ENCODE results near the gene PCDHGB1.
"Not testable (repeated sequence)": the region's sequence is repeated elsewhere in the genome, so short reads cannot be mapped to it uniquely, and the experiment has no call there.

The PCDHGB1 gene

DNA sequence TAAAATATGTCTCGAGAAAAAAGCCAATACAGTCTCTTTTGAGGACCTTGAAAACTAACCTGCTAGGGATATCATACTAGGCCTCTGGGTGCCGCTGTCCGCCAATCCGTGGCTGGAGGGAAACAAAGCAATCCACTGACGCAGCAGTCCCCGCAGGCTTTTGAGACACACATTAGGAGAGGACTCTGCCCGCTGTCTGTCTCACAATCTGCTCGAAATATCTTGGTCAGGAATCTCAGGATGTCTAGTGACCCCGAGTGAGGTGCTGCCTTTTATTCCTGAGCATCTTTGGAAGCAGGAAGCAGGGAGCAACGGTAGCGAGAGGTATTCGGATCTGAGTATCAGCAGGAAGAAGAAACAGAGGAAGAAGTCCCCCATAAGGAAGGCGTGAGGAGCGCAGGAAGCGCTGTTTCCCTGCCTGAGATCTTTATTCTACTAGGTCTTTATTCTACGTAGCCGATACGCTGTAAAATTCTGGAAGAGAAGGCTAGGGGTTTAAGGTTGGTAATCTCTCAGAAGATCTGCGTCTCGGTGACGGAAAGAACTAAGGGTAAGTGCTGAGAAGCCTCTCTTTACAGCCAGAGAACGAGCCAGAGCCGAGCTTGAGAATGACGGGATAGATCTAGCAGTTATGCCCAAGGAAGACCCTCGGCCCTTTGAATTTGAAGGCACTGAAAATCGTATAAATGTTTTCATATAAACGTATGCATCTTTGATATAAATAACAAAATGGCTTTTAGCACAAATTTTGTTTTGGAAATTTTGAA lies 23.6 kb upstream of the PCDHGB1 start:
- Histone ChIP-seq H3K27ac (ENCODE audit: low read depth in 2 of 2, low read length in 2 of 2) (no peak overlapping the region), H3K9me3 (ENCODE audit: control insufficient read depth in 2 of 2, low read length in 2 of 2) (peaks cover 17% of the 10 kb centered on the region in 2 donors), H3K36me3 (ENCODE audit: control insufficient read depth in 2 of 2, insufficient read depth in 2 of 2, low read length in 2 of 2) (no peaks in the 10 kb centered on the region), H3K4me1 (ENCODE audit: control insufficient read depth in 2 of 2, insufficient read depth in 2 of 2, low read length in 2 of 2) (no peaks in the 10 kb centered on the region), H3K9ac (ENCODE audit: low read depth in 1 of 2, low read length in 2 of 2) (peak overlapping the region; percentile 36 to 48), H3K27me3 (ENCODE audit: control insufficient read depth in 2 of 2, insufficient read depth in 2 of 2, low read length in 2 of 2) (no peaks in the 10 kb centered on the region), H3K4me3 (ENCODE audit: low read length in 2 of 2) (peak overlapping the region; percentile 67 to 72)

DNA sequence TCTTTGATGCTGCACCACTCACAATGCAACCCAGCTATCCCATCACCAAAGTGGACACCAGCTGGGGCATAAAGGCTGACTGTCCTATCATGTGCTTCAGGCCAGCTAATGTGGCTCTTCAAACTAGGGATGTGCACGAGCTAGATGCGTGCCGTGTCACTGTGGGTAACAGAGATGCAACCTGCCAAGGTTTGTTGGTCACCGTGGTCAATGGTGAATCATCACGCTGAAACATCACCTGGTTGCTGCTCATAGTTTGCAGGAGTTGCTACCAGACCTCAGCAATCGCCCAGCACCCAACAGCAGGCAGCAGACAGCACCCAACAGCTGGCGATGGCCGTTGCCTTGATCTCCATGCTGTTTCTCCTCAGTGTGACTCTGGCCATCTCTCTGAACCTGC lies 21.7 kb upstream of the PCDHGB1 start:
- Histone ChIP-seq H3K27ac (ENCODE audit: low read depth in 2 of 2, low read length in 2 of 2) (no peak overlapping the region), H3K9ac (ENCODE audit: low read depth in 1 of 2, low read length in 2 of 2) (no peak overlapping the region), H3K4me3 (ENCODE audit: low read length in 2 of 2) (no peak overlapping the region), H3K9me3 (ENCODE audit: control insufficient read depth in 2 of 2, low read length in 2 of 2) (peaks cover 10 to 20% of the 10 kb centered on the region in 2 donors), H3K4me1 (ENCODE audit: control insufficient read depth in 2 of 2, insufficient read depth in 2 of 2, low read length in 2 of 2) (no peaks in the 10 kb centered on the region), H3K36me3 (ENCODE audit: control insufficient read depth in 2 of 2, insufficient read depth in 2 of 2, low read length in 2 of 2) (no peaks in the 10 kb centered on the region), H3K27me3 (ENCODE audit: control insufficient read depth in 2 of 2, insufficient read depth in 2 of 2, low read length in 2 of 2) (no peaks in the 10 kb centered on the region)

DNA sequence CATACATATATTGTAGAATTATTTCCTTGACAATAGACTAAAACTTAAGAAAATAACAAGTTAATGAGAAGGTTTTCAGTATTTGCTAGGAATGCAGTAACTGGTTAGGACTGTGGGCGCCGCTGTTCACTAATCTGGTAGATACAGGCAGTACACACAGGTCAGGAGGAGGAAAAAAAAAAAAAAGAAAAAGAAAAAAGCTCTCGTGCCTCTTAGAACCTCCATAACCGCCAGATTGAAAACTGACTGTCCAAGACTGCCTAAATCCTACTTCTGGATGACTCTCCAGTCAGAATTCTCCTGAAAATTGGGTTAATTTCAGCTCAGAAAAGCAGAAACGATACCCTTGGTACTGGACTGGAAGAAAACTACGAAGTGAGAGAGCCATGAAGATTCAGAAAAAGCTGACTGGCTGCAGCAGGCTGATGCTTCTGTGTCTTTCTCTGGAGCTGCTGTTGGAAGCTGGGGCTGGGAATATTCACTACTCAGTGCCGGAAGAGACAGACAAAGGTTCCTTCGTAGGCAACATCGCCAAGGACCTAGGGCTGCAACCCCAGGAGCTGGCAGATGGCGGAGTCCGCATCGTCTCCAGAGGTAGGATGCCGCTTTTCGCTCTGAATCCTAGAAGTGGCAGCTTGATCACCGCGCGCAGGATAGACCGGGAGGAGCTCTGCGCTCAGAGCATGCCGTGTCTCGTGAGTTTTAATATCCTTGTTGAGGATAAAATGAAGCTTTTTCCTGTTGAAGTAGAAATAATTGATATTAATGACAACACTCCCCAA lies 19.4 kb upstream of the PCDHGB1 start, which contains the start of gene PCDHGA1:
PCDHGA1 (plus strand) TSS at position 216 of the 782 bp plus-strand sequence.
- no peaks in the 10 kb centered on the region for H3K4me1 ChIP-seq (ENCODE audit: control insufficient read depth in 2 of 2, insufficient read depth in 2 of 2, low read length in 2 of 2)
- no peaks in the 10 kb centered on the region for H3K27me3 ChIP-seq (ENCODE audit: control insufficient read depth in 2 of 2, insufficient read depth in 2 of 2, low read length in 2 of 2)
- H3K9ac ChIP-seq (ENCODE audit: low read depth in 1 of 2, low read length in 2 of 2), result no peak within 1 kb of the TSS
- H3K9me3 ChIP-seq (ENCODE audit: control insufficient read depth in 2 of 2, low read length in 2 of 2), result peaks cover 10 to 20% of the 10 kb centered on the region in 2 donors
- H3K27ac ChIP-seq (ENCODE audit: low read depth in 2 of 2, low read length in 2 of 2), result no peak within 1 kb of the TSS
- H3K36me3 ChIP-seq (ENCODE audit: control insufficient read depth in 2 of 2, insufficient read depth in 2 of 2, low read length in 2 of 2), result no peaks in the 10 kb centered on the region
- peak within 1 kb of the TSS in 1 of 2 donors; percentile 46 for H3K4me3 ChIP-seq (ENCODE audit: low read length in 2 of 2)

DNA sequence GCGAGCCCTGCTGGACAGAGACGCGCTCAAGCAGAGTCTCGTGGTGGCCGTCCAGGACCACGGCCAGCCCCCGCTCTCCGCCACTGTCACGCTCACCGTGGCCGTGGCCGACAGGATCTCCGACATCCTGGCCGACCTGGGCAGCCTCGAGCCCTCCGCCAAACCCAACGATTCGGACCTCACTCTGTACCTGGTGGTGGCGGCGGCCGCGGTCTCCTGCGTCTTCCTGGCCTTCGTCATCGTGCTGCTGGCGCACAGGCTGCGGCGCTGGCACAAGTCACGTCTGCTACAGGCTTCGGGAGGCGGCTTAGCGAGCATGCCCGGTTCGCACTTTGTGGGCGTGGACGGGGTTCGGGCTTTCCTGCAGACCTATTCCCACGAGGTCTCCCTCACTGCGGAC lies 17.3 kb upstream of the PCDHGB1 start:
- H3K4me3 ChIP-seq (ENCODE audit: low read length in 2 of 2); H3K4me1 ChIP-seq (ENCODE audit: control insufficient read depth in 2 of 2, insufficient read depth in 2 of 2, low read length in 2 of 2); H3K27ac ChIP-seq (ENCODE audit: low read depth in 2 of 2, low read length in 2 of 2); H3K9ac ChIP-seq (ENCODE audit: low read depth in 1 of 2, low read length in 2 of 2); H3K36me3 ChIP-seq (ENCODE audit: control insufficient read depth in 2 of 2, insufficient read depth in 2 of 2, low read length in 2 of 2); H3K27me3 ChIP-seq (ENCODE audit: control insufficient read depth in 2 of 2, insufficient read depth in 2 of 2, low read length in 2 of 2): not testable (repeated sequence)
- H3K9me3 ChIP-seq (ENCODE audit: control insufficient read depth in 2 of 2, low read length in 2 of 2), result peaks cover 10 to 20% of the 10 kb centered on the region in 2 donors

DNA sequence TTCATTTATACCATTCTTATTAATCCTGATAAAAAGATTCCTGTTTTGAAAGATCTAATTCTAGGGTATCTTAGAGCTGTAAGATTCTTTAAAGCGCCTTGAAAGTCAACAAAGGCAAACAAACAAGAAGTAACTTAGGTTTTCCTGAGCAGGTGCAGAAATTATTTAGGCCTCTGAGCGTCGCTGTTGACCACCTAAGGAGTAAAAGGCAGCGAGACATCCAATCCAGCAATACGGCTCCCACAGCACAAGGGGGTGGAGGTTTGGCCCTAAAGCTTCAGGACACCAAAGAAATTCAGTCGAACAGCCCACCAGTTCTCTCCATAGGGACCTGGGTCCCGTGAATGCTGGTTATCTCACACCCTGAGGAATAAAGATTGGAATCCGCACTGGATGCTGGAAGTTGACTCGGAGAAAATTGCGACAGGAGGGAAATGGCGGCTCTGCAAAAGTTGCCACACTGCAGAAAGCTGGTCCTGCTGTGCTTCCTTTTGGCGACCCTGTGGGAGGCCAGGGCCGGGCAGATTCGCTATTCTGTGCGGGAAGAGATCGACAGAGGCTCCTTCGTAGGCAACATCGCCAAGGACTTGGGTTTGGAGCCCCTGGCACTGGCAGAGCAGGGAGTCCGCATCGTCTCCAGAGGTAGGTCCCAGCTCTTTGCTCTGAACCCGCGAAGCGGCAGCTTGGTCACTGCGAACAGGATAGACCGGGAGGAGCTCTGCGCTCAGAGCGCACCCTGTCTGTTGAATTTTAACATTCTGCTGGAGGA lies 11.2 kb upstream of the PCDHGB1 start, which contains the start of gene PCDHGA2:
PCDHGA2 (plus strand) TSS at position 223 of the 769 bp plus-strand sequence.
- Histone ChIP-seq H3K27ac (ENCODE audit: low read depth in 2 of 2, low read length in 2 of 2) (no peak within 1 kb of the TSS), H3K4me3 (ENCODE audit: low read length in 2 of 2) (peak within 1 kb of the TSS; percentile 10 to 39), H3K9ac (ENCODE audit: low read depth in 1 of 2, low read length in 2 of 2) (no peak within 1 kb of the TSS), H3K9me3 (ENCODE audit: control insufficient read depth in 2 of 2, low read length in 2 of 2) (peaks cover 19 to 22% of the 10 kb centered on the region in 2 donors), H3K4me1 (ENCODE audit: control insufficient read depth in 2 of 2, insufficient read depth in 2 of 2, low read length in 2 of 2) (no peaks in the 10 kb centered on the region), H3K27me3 (ENCODE audit: control insufficient read depth in 2 of 2, insufficient read depth in 2 of 2, low read length in 2 of 2) (no peaks in the 10 kb centered on the region), H3K36me3 (ENCODE audit: control insufficient read depth in 2 of 2, insufficient read depth in 2 of 2, low read length in 2 of 2) (no peaks in the 10 kb centered on the region)

DNA sequence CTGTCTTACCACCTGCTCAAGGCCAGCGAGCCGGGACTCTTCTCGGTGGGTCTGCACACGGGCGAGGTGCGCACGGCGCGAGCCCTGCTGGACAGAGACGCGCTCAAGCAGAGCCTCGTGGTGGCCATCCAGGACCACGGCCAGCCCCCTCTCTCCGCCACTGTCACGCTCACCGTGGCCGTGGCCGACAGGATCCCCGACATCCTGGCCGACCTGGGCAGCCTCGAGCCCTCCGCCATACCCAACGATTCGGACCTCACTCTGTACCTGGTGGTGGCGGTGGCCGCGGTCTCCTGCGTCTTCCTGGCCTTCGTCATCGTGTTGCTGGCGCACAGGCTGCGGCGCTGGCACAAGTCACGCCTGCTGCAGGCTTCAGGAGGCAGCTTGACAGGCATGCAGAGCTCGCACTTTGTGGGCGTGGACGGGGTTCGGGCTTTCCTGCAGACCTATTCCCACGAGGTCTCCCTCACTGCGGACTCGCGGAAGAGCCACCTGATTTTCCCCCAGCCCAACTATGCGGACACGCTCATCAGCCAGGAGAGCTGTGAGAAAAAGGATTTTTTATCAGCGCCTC lies 9.0 kb upstream of the PCDHGB1 start:
- not testable (repeated sequence) for H3K4me1 ChIP-seq (ENCODE audit: control insufficient read depth in 2 of 2, insufficient read depth in 2 of 2, low read length in 2 of 2); H3K27me3 ChIP-seq (ENCODE audit: control insufficient read depth in 2 of 2, insufficient read depth in 2 of 2, low read length in 2 of 2); H3K36me3 ChIP-seq (ENCODE audit: control insufficient read depth in 2 of 2, insufficient read depth in 2 of 2, low read length in 2 of 2); H3K27ac ChIP-seq (ENCODE audit: low read depth in 2 of 2, low read length in 2 of 2); H3K9ac ChIP-seq (ENCODE audit: low read depth in 1 of 2, low read length in 2 of 2); H3K4me3 ChIP-seq (ENCODE audit: low read length in 2 of 2)
- peaks cover 27 to 32% of the 10 kb centered on the region in 2 donors for H3K9me3 ChIP-seq (ENCODE audit: control insufficient read depth in 2 of 2, low read length in 2 of 2)

DNA sequence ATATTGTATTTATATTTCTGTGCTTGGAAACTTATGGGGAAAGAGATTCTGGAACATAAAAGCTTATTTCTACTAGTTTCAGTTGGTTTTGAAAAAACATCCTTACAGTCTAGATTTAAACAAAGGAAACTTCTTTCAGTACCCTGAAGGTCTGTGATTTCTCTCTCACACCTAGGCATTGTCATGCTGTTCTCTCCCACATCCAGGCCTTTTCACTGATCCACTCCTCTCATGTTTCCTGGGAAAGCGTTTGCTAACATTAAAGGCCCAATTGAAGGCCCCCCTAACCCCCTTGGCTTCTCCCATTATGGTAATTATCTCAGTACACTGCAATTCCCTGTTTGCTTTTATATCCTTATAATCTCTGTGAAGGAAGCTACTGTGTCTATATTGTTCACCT lies 7.1 kb upstream of the PCDHGB1 start:
- no peaks in the 10 kb centered on the region for H3K36me3 ChIP-seq (ENCODE audit: control insufficient read depth in 2 of 2, insufficient read depth in 2 of 2, low read length in 2 of 2)
- no peak overlapping the region for H3K9ac ChIP-seq (ENCODE audit: low read depth in 1 of 2, low read length in 2 of 2)
- no peak overlapping the region for H3K4me3 ChIP-seq (ENCODE audit: low read length in 2 of 2)
- no peak overlapping the region for H3K27ac ChIP-seq (ENCODE audit: low read depth in 2 of 2, low read length in 2 of 2)
- H3K27me3 ChIP-seq (ENCODE audit: control insufficient read depth in 2 of 2, insufficient read depth in 2 of 2, low read length in 2 of 2), result no peaks in the 10 kb centered on the region
- H3K9me3 ChIP-seq (ENCODE audit: control insufficient read depth in 2 of 2, low read length in 2 of 2), result peaks cover 27 to 32% of the 10 kb centered on the region in 2 donors
- H3K4me1 ChIP-seq (ENCODE audit: control insufficient read depth in 2 of 2, insufficient read depth in 2 of 2, low read length in 2 of 2), result no peaks in the 10 kb centered on the region

DNA sequence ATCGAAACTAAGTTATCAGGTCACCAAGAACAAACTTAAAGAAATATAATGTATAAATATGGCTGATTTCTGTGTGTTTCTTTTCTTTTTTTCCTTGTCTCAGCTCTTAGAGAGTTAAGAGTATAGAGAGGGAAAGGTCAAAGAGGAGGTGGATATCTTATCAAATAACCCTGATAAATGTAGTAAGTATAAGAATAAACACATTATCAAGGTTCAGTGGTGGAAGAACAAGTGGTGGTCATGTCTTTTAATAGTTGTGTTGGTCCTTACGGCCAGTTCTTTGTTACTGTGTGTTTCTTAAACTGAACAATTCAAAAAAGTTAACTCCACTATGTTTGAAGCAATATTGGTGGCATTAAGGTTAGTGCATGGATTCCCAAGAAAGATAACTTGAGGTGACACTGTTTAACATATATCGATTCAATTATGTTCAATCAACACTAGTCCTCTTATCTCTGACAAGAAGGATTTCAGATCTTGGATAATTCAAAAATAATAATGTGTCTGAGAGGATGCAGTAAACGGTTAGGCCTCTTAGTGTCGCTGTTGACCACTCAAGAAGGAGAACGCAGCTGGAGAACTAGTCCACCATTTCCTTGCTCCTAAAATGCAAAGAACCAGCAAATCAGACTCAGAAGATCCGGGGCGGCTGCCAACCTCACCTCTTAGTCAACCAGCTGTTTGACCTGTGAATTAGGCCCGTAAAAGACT lies 6.5 kb upstream of the PCDHGB1 start, which contains the start of gene PCDHGA3:
PCDHGA3 (plus strand) TSS at position 588 of the 711 bp plus-strand sequence. CDS start 205 bp downstream, outside the sequence.
- Histone ChIP-seq H3K9ac (ENCODE audit: low read depth in 1 of 2, low read length in 2 of 2) (no peak within 1 kb of the TSS), H3K27ac (ENCODE audit: low read depth in 2 of 2, low read length in 2 of 2) (no peak within 1 kb of the TSS), H3K4me1 (ENCODE audit: control insufficient read depth in 2 of 2, insufficient read depth in 2 of 2, low read length in 2 of 2) (no peaks in the 10 kb centered on the region), H3K36me3 (ENCODE audit: control insufficient read depth in 2 of 2, insufficient read depth in 2 of 2, low read length in 2 of 2) (no peaks in the 10 kb centered on the region), H3K4me3 (ENCODE audit: low read length in 2 of 2) (peak within 1 kb of the TSS; percentile 5 to 19), H3K9me3 (ENCODE audit: control insufficient read depth in 2 of 2, low read length in 2 of 2) (peaks cover 27 to 32% of the 10 kb centered on the region in 2 donors), H3K27me3 (ENCODE audit: control insufficient read depth in 2 of 2, insufficient read depth in 2 of 2, low read length in 2 of 2) (no peaks in the 10 kb centered on the region)

DNA sequence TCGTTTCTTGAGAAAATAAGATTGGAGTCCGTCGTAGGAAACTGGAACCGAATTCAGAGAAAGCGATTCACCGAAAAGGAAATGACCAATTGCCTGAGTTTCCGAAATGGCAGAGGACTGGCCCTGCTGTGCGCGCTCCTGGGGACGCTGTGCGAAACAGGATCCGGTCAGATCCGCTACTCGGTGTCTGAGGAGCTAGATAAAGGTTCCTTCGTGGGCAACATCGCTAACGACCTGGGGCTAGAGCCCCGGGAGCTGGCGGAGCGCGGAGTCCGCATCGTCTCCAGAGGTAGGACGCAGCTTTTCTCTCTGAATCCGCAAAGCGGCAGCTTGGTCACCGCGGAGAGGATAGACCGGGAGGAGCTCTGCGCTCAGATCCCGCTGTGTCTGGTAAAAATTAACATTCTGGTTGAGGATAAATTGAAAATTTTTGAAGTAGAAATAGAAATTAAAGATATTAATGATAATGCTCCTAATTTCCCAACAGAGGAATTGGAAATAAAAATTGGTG lies 5.9 kb upstream of the PCDHGB1 start:
- peak overlapping the region; percentile 5 to 19 for H3K4me3 ChIP-seq (ENCODE audit: low read length in 2 of 2)
- H3K9ac ChIP-seq (ENCODE audit: low read depth in 1 of 2, low read length in 2 of 2), result no peak overlapping the region
- no peak overlapping the region for H3K27ac ChIP-seq (ENCODE audit: low read depth in 2 of 2, low read length in 2 of 2)
- no peaks in the 10 kb centered on the region for H3K27me3 ChIP-seq (ENCODE audit: control insufficient read depth in 2 of 2, insufficient read depth in 2 of 2, low read length in 2 of 2)
- H3K9me3 ChIP-seq (ENCODE audit: control insufficient read depth in 2 of 2, low read length in 2 of 2), result peaks cover 22 to 30% of the 10 kb centered on the region in 2 donors
- H3K36me3 ChIP-seq (ENCODE audit: control insufficient read depth in 2 of 2, insufficient read depth in 2 of 2, low read length in 2 of 2), result no peaks in the 10 kb centered on the region
- no peaks in the 10 kb centered on the region for H3K4me1 ChIP-seq (ENCODE audit: control insufficient read depth in 2 of 2, insufficient read depth in 2 of 2, low read length in 2 of 2)

Measured in mucosa of rectum (tissue), 2 donors.